GM18867 (cell line): ENCODE data around the gene NFE2L3.
A peak's percentile ranks its signal among the peaks of the same experiment; 100 is the strongest.
"Not testable (repeated sequence)": the region's sequence is repeated elsewhere in the genome, so short reads cannot be mapped to it uniquely, and the experiment has no call there.

Experiments used
- ATAC-seq: cut with Tn5 transposase; IDR thresholded peaks from one replicate; pipeline ENCODE4 v1.9.1; 2021; ENCODE audit warnings: mild to moderate bottlenecking, moderate library complexity; ENCODE audit not compliant: unreplicated experiment

Gene NFE2L3

GRCh38 chr7:26151953-26152781 is at the start of gene NFE2L3:
TSS of gene NFE2L3 (plus strand) at chr7:26152198. CDS start at chr7:26152499, 301 bp downstream.
- ATAC-seq: peak; percentile 70

GRCh38 chr7:26103596-26103995 is 48.4 kb upstream of the NFE2L3 start:
- ATAC-seq: no peak

- no peak for ATAC-seq
Measured at GRCh38 chr7:26105236-26105635, 46.8 kb upstream of the NFE2L3 start.

- ATAC-seq: no peak
Measured at GRCh38 chr7:26105931-26106330, 46.1 kb upstream of the NFE2L3 start.

GRCh38 chr7:26112203-26112740 is 39.7 kb upstream of the NFE2L3 start:
- ATAC-seq: no peak

GRCh38 chr7:26115650-26116049 is 36.3 kb upstream of the NFE2L3 start:
- ATAC-seq: no peak

- no peak for ATAC-seq
Measured at GRCh38 chr7:26117142-26117807, 34.7 kb upstream of the NFE2L3 start.

GRCh38 chr7:26117970-26118369 is 34.0 kb upstream of the NFE2L3 start:
- ATAC-seq: no peak

GRCh38 chr7:26122745-26123144 is 29.3 kb upstream of the NFE2L3 start:
- no peak for ATAC-seq

GRCh38 chr7:26124775-26125174 is 27.2 kb upstream of the NFE2L3 start:
- not testable (repeated sequence) for ATAC-seq

- no peak for ATAC-seq
Measured at GRCh38 chr7:26127411-26127810, 24.6 kb upstream of the NFE2L3 start.

GRCh38 chr7:26131056-26131589 is 20.9 kb upstream of the NFE2L3 start:
- no peak for ATAC-seq

GRCh38 chr7:26135076-26135475 is 16.9 kb upstream of the NFE2L3 start:
- no peak for ATAC-seq

GRCh38 chr7:26135551-26135950 is 16.4 kb upstream of the NFE2L3 start:
- ATAC-seq: no peak

- no peak for ATAC-seq
Measured at GRCh38 chr7:26136831-26137230, 15.2 kb upstream of the NFE2L3 start.

- ATAC-seq: no peak
Measured at GRCh38 chr7:26140380-26140779, 11.6 kb upstream of the NFE2L3 start.

GRCh38 chr7:26141077-26141476 is 10.9 kb upstream of the NFE2L3 start:
- no peak for ATAC-seq

GRCh38 chr7:26143298-26144048 is 8.5 kb upstream of the NFE2L3 start:
- ATAC-seq: no peak

GRCh38 chr7:26144184-26145080 is 7.6 kb upstream of the NFE2L3 start:
- ATAC-seq: no peak

- ATAC-seq: no peak
Measured at GRCh38 chr7:26145238-26145637, 6.8 kb upstream of the NFE2L3 start.
